OCI-LY3 (cell line): ENCODE results near the gene ARMC9.

Experiments
- EZH2phosphoT487 ChIP-seq: fragments of 200-600 bp; shearing (Covaris generic); IDR thresholded peaks from 2 replicates; pipeline ENCODE4 v1.6.1; 2018; ENCODE audit warnings: antibody characterized with exemption, mixed run types, low read depth
- TF ChIP-seq, protein P1 (sequence below): fragments of 200-600, 300-600 bp; sonication (generic); IDR thresholded peaks from 2 replicates; pipeline ENCODE4 v1.5.1; 2014; ENCODE audit warnings: antibody characterized with exemption, low read length, low read depth

DNA sequence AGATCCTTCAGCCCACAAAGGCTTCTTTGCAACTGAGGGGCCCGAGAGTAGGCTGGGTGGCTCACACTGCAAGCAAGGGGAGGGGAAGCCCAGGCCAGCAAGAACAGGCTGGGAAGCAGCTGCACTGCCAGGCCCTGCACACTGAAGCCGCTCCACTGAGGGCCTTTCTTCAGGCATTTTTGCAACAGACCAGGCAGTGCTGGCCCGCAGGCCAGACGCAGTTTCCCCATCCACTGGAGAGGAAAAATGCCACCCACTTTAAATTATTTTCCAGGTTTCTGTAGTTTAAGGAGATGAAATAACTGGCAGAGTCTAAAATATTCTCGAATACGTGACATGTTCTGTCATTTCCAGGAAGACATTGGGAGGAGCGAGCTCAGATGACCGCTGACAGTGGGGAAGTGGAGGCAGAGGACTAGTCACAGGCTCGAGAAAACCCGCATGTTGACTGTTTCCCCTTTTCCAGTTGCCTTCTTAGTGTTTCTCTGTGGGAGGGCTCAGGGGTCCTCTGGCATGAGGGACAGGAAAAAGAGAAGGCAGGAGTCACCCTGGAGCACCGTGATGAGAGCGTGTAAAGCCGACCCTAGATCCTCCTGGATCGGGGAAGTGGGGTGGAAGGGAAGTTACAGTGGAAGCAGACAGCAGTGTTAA, 143.8 kb downstream of the ARMC9 start:
- TF ChIP-seq, protein P1, sequence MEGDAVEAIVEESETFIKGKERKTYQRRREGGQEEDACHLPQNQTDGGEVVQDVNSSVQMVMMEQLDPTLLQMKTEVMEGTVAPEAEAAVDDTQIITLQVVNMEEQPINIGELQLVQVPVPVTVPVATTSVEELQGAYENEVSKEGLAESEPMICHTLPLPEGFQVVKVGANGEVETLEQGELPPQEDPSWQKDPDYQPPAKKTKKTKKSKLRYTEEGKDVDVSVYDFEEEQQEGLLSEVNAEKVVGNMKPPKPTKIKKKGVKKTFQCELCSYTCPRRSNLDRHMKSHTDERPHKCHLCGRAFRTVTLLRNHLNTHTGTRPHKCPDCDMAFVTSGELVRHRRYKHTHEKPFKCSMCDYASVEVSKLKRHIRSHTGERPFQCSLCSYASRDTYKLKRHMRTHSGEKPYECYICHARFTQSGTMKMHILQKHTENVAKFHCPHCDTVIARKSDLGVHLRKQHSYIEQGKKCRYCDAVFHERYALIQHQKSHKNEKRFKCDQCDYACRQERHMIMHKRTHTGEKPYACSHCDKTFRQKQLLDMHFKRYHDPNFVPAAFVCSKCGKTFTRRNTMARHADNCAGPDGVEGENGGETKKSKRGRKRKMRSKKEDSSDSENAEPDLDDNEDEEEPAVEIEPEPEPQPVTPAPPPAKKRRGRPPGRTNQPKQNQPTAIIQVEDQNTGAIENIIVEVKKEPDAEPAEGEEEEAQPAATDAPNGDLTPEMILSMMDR: no peak
- TF ChIP-seq EZH2phosphoT487: no peak
